ENCODE data around the gene HTD2.

DNA sequence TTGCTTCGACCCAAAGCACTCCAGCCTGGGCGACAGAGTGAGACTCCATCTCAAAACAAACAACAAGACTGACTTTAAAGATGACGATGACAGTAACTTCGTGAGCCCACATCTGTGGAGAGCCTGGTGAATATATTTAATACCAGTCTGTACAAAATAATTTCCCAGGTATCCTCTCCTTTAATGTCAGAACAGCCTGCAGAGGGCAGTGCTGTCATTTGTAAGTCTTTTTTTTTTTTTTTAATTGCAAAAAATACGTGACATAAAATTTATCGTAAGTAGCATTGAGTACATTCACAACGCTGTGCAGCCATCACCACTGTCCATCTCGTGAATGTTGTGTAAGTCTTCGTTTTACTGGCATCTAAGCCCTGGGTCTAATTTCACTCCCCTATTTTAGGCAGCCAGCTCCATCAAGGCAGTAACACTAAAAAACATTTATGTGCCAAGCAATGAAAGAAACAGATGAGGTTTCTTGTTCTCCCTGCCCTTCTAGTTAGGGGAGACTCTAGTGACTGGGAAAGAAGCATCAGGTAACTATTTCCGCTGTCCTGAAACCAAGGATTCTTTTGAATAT is 1.4 kb downstream of the HTD2 start:
- TF ChIP-seq TAF1 (IDR thresholded peaks at IDR 0.05; ENCODE audit: borderline replicate concordance, insufficient read depth, low read length) (no peak), POLR2AphosphoS5 (IDR thresholded peaks at IDR 0.05; ENCODE audit: low read depth, low read length) (no peak), SIN3A (IDR thresholded peaks at IDR 0.05; ENCODE audit: borderline replicate concordance, insufficient read depth, low read length) (no peak)
